ENCODE results near the gene PPARD.

GRCh38 chr6:35386989-35387388 is 44.6 kb downstream of the PPARD start:
- no peak for TF ChIP-seq CTCF (conservative IDR thresholded peaks at IDR 0.05; ENCODE audit: low read length)
- no peak for TF ChIP-seq EZH2phosphoT487 (IDR thresholded peaks at IDR 0.05; ENCODE audit: borderline replicate concordance)
